SU-DHL-6 (cell line): ENCODE results near the gene HBG1.

Experiments used
- H2AFZ ChIP-seq: fragments of 200-600 bp; sonication (generic); 2 replicates; pipeline ENCODE4 v1.6.1; 2014; ENCODE audit warnings: low read depth, mild to moderate bottlenecking, moderate library complexity, mixed read lengths, antibody characterized with exemption, low read length; ENCODE audit not compliant: severe bottlenecking
- H3F3A ChIP-seq: fragments of 200-600 bp; shearing (Covaris generic); 2 replicates; pipeline ENCODE4 v1.6.0; 2016; ENCODE audit warnings: antibody characterized with exemption, mild to moderate bottlenecking; ENCODE audit not compliant: insufficient read depth
- H3K27ac ChIP-seq: fragments of 200-600 bp; sonication (generic); 2 replicates; pipeline ENCODE4 v1.5.1; 2016; ENCODE audit warnings: low read depth, mild to moderate bottlenecking, low read length, moderate library complexity, mixed read lengths
- H3K27me3 ChIP-seq: fragments of 200-600 bp; sonication (generic), shearing (Covaris generic); 2 replicates; pipeline ENCODE4 v1.6.0; 2014; ENCODE audit warnings: mild to moderate bottlenecking, low read length
- H3K36me3 ChIP-seq: fragments of 200-600 bp; sonication (generic); 2 replicates; pipeline ENCODE4 v1.6.1; 2014; ENCODE audit warnings: mild to moderate bottlenecking, low read length, mixed read lengths
- H3K4me2 ChIP-seq: fragments of 300-600, 200-600 bp; shearing (Covaris generic), sonication (generic); 2 replicates; pipeline ENCODE4 v1.6.0; 2014; ENCODE audit warnings: low read length, low read depth, mild to moderate bottlenecking; ENCODE audit not compliant: poor library complexity, severe bottlenecking
- H3K4me3 ChIP-seq: fragments of 200-600 bp; sonication (generic); 2 replicates; pipeline ENCODE4 v1.5.1; 2014; ENCODE audit warnings: antibody characterized with exemption, low read length, mild to moderate bottlenecking, mixed read lengths; ENCODE audit not compliant: insufficient read depth, poor library complexity, severe bottlenecking
- H3K79me2 ChIP-seq: fragments of 200-600 bp; sonication (generic); 2 replicates; pipeline ENCODE4 v1.6.1; 2014; ENCODE audit warnings: mild to moderate bottlenecking, low read length, moderate library complexity; ENCODE audit not compliant: insufficient read depth
- H3K9ac ChIP-seq: fragments of 200-600 bp; sonication (generic); 2 replicates; pipeline ENCODE4 v1.7.0; 2014; ENCODE audit warnings: mild to moderate bottlenecking, low read length
- H3K9me2 ChIP-seq: fragments of 200-600 bp; sonication (generic); replicated peaks from 2 replicates; pipeline ENCODE4 v1.6.1; 2014; ENCODE audit warnings: low read length; ENCODE audit not compliant: insufficient read depth
- H3K9me3 ChIP-seq: fragments of 200-600 bp; sonication (generic); 2 replicates; pipeline ENCODE4 v1.6.1; 2014; ENCODE audit warnings: low read length, mixed read lengths; ENCODE audit not compliant: insufficient read depth
- H4K20me1 ChIP-seq: fragments of 200-600 bp; sonication (generic); 2 replicates; pipeline ENCODE4 v1.6.1; 2014; ENCODE audit warnings: low read depth, mild to moderate bottlenecking, antibody characterized with exemption, low read length, moderate library complexity, mixed read lengths
- EZH2phosphoT487 ChIP-seq: fragments of 200-600 bp; sonication (generic), shearing (Covaris generic); conservative IDR thresholded peaks from 2 replicates; pipeline ENCODE4 v1.6.1; 2018; ENCODE audit warnings: mild to moderate bottlenecking, antibody characterized with exemption, low read length, moderate library complexity, mixed read lengths
- TF ChIP-seq, protein P1 (sequence below): fragments of 200-600 bp; sonication (generic); IDR thresholded peaks from one replicate; pipeline ENCODE4 v1.5.1; 2017; ENCODE audit warnings: antibody characterized with exemption, mild to moderate bottlenecking, low read length, moderate library complexity; ENCODE audit not compliant: insufficient read depth, poor library complexity, severe bottlenecking

HBG1 gene

DNA sequence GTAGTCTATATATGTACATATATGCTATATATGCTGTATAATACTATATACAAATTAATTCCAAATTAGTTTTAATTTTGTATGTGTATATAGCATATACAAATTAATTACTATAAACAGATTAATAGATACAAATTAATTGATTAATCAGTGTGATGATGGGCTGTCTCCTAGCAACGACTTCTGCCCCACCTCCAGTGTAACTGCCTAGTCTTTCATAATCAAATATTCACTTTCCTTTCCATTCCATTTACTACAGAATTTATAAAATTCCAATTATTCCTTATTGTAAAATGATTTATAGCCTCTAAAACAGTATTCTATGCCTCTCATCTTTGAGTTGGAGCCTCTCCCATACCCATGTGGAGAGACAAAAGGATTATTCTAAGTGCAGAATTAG is 16.4 kb downstream of the HBG1 start:
- H3K27ac ChIP-seq = no peak overlapping the region
- no peaks in the 10 kb centered on the region for H3K9me2 ChIP-seq
- TF ChIP-seq, protein P1, sequence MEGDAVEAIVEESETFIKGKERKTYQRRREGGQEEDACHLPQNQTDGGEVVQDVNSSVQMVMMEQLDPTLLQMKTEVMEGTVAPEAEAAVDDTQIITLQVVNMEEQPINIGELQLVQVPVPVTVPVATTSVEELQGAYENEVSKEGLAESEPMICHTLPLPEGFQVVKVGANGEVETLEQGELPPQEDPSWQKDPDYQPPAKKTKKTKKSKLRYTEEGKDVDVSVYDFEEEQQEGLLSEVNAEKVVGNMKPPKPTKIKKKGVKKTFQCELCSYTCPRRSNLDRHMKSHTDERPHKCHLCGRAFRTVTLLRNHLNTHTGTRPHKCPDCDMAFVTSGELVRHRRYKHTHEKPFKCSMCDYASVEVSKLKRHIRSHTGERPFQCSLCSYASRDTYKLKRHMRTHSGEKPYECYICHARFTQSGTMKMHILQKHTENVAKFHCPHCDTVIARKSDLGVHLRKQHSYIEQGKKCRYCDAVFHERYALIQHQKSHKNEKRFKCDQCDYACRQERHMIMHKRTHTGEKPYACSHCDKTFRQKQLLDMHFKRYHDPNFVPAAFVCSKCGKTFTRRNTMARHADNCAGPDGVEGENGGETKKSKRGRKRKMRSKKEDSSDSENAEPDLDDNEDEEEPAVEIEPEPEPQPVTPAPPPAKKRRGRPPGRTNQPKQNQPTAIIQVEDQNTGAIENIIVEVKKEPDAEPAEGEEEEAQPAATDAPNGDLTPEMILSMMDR = no peak
- TF ChIP-seq EZH2phosphoT487 = no peak
- no peaks in the 10 kb centered on the region for H3K79me2 ChIP-seq
- H3F3A ChIP-seq = no peaks in the 10 kb centered on the region
- no peak overlapping the region for H2AFZ ChIP-seq
- H3K9ac ChIP-seq = no peak overlapping the region
- H3K4me3 ChIP-seq = no peak overlapping the region
- H3K4me2 ChIP-seq = no peak overlapping the region
- no peaks in the 10 kb centered on the region for H3K36me3 ChIP-seq
- no peaks in the 10 kb centered on the region for H4K20me1 ChIP-seq
- no peaks in the 10 kb centered on the region for H3K27me3 ChIP-seq
- H3K9me3 ChIP-seq = no peaks in the 10 kb centered on the region

DNA sequence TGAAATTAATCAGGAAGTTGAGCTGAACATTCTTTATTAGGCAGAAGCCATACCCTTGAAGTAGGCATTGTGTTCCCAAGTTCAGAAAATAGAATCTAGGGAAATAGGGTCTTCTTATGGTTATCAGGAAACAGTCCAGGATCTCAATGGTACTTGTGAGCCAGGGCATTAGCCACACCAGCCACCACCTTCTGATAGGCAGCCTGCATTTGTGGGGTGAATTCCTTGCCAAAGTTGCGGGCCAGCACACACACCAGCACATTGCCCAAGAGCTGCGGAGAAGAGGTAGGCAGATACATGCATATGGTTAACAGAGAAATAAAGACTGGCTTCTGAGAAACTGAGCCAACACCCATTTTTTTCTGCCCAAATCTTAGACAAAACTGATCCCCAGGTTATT is 16.8 kb downstream of the HBG1 start:
- H4K20me1 ChIP-seq = no peaks in the 10 kb centered on the region
- H2AFZ ChIP-seq = no peak overlapping the region
- H3K27me3 ChIP-seq = no peaks in the 10 kb centered on the region
- no peak overlapping the region for H3K27ac ChIP-seq
- no peaks in the 10 kb centered on the region for H3K9me3 ChIP-seq
- H3K4me3 ChIP-seq = no peak overlapping the region
- no peaks in the 10 kb centered on the region for H3K36me3 ChIP-seq
- H3F3A ChIP-seq = no peaks in the 10 kb centered on the region
- H3K79me2 ChIP-seq = no peaks in the 10 kb centered on the region
- H3K9ac ChIP-seq = no peak overlapping the region
- no peaks in the 10 kb centered on the region for H3K9me2 ChIP-seq
- H3K4me2 ChIP-seq = no peak overlapping the region
- TF ChIP-seq EZH2phosphoT487 = no peak
- TF ChIP-seq, protein P1 = no peak

DNA sequence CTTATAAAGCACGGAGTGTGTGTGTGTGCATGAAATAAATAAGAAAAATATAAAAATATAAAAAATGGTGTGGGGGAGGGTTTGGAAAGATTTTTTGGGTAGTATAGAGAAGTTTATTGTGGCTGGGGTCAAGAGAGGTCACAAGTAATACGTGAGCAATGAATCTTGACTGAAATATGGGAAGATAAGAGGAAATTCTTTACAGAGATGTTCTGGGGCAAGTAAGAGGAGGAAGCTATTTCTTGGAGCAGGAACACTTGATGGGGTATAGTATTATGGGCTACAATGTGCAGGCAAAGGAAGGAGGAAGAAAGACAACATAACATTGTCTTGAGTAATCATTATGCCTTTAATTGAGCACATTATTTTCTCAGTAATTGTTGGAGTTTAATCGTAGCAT is 17.5 kb downstream of the HBG1 start:
- no peaks in the 10 kb centered on the region for H3K9me2 ChIP-seq
- no peaks in the 10 kb centered on the region for H3K79me2 ChIP-seq
- no peak overlapping the region for H3K4me3 ChIP-seq
- TF ChIP-seq, protein P1 = no peak
- no peak for TF ChIP-seq EZH2phosphoT487
- no peak overlapping the region for H3K9ac ChIP-seq
- H3F3A ChIP-seq = no peaks in the 10 kb centered on the region
- no peaks in the 10 kb centered on the region for H3K36me3 ChIP-seq
- H4K20me1 ChIP-seq = no peaks in the 10 kb centered on the region
- H3K9me3 ChIP-seq = no peaks in the 10 kb centered on the region
- no peak overlapping the region for H2AFZ ChIP-seq
- no peaks in the 10 kb centered on the region for H3K27me3 ChIP-seq
- H3K27ac ChIP-seq = no peak overlapping the region
- H3K4me2 ChIP-seq = no peak overlapping the region
